ENCODE data around the gene FYB2. TPM values are rescaled to one million over a fixed set of nuclear protein-coding genes. Genes with fewer than 3 reads are reported as not detected.
A peak's percentile ranks its signal among the peaks of the same experiment; 100 is the strongest.

FYB2 gene
- total and polyA plus RNA-seq, 8 donors: 0.44 to 6.3 (median 1.5) TPM

GRCh38 chr1:56836359-56836758 is 17.2 kb upstream of the FYB2 start:
- H3K9me3 ChIP-seq: no peaks in the 10 kb centered on the region
- H3K36me3 ChIP-seq: no peaks in the 10 kb centered on the region
- no peaks in the 10 kb centered on the region for H3K4me1 ChIP-seq
- no peak for DNase-seq
- H3K27ac ChIP-seq: no peak overlapping the region
- 87 to 93% methylated on average over 4 of the region's 4 CpGs for WGBS, 2 donors
- H3K27me3 ChIP-seq: no peaks in the 10 kb centered on the region
- TF ChIP-seq CTCF (IDR thresholded peaks at IDR 0.05): no peak
- intact Hi-C loops (cut with DNase I): loop anchor here in 1 of 3 donors (5.0 kb wide), 1 partner anchor 221 kb away; no protein-coding TSS in a partner anchor
- no peak overlapping the region for H3K4me3 ChIP-seq
- FAIRE-seq: no peak
- no peak for ATAC-seq

- intact Hi-C loops (cut with DNase I): loop anchor here in 1 of 3 donors (5.0 kb wide), 1 partner anchor 222 kb away; no protein-coding TSS in a partner anchor
- no peak for FAIRE-seq
- no peak for DNase-seq
- Histone ChIP-seq H3K4me3 (no peak overlapping the region), H3K9me3 (no peaks in the 10 kb centered on the region), H3K27ac (no peak overlapping the region), H3K4me1 (no peaks in the 10 kb centered on the region), H3K27me3 (peaks cover 0 to 4% (median 0%) of the 10 kb centered on the region in 4 donors), H3K36me3 (no peaks in the 10 kb centered on the region)
- TF ChIP-seq CTCF (IDR thresholded peaks at IDR 0.05): no peak
- WGBS, 2 donors: 48 to 51% methylated on average over 5 of the region's 5 CpGs
- peak in 2 of 4 donors; percentile 48 to 52 for ATAC-seq
Observed at GRCh38 chr1:56835657-56836056, 16.5 kb upstream of the FYB2 start.

- Histone ChIP-seq H3K27me3 (peaks cover 0 to 4% (median 0%) of the 10 kb centered on the region in 4 donors), H3K4me3 (no peak overlapping the region), H3K36me3 (no peaks in the 10 kb centered on the region), H3K4me1 (no peaks in the 10 kb centered on the region), H3K9me3 (no peaks in the 10 kb centered on the region), H3K27ac (no peak overlapping the region)
- DNase-seq (no peak), ATAC-seq (no peak), FAIRE-seq (no peak)
- TF ChIP-seq CTCF (IDR thresholded peaks at IDR 0.05): no peak
- 81 to 90% methylated on average over 5 of the region's 5 CpGs for WGBS, 2 donors
- intact Hi-C loops (cut with DNase I): loop anchor here in 2 of 3 donors (5.0 kb wide), 1 partner anchor 138 kb away; no protein-coding TSS in a partner anchor
Observed at GRCh38 chr1:56834137-56834900, 15.1 kb upstream of the FYB2 start.

GRCh38 chr1:56833088-56833487 is 13.9 kb upstream of the FYB2 start:
- TF ChIP-seq CTCF (IDR thresholded peaks at IDR 0.05): no peak
- DNase-seq: no peak
- no peak for ATAC-seq
- Histone ChIP-seq H3K36me3 (no peaks in the 10 kb centered on the region), H3K4me3 (no peak overlapping the region), H3K4me1 (no peaks in the 10 kb centered on the region), H3K9me3 (no peaks in the 10 kb centered on the region), H3K27ac (no peak overlapping the region), H3K27me3 (peaks cover 0 to 4% (median 0%) of the 10 kb centered on the region in 4 donors)
- intact Hi-C loops (cut with DNase I): loop anchor here in 2 of 3 donors (5.0 kb wide), 1 partner anchor 139 kb away; no protein-coding TSS in a partner anchor
- WGBS, 2 donors: 90 to 94% methylated on average over 4 of the region's 4 CpGs
- FAIRE-seq: no peak
